HCT116 (cell line): ENCODE data around the gene INSR. TPM values are rescaled to one million over a fixed set of nuclear protein-coding genes. Genes with fewer than 3 reads are reported as not detected.

Experiments used
- ATAC-seq: fragments of 200-7000 bp; cut with Tn5 transposase; 2 replicates; pipeline ENCODE4 v1.9.1; 2020; ENCODE audit warnings: mild to moderate bottlenecking, moderate library complexity
- BruUV-seq: library from RNA; stranded (reverse); fragments of 400-500 nt; replicated peaks from 2 replicates; lab custom pipeline; 2021; lab: Mats Ljungman, UMichigan
- CTCF ChIA-PET: fragments of 300-600 bp; sonication (Branson Sonifier 250); formaldehyde crosslinking; loops from one replicate; lab custom pipeline; 2021; ENCODE audit warnings: antibody characterized with exemption; lab: Charles Lee
- POLR2A ChIA-PET: fragments of 300-600, 350-600 bp; sonication (Branson Sonifier 250); formaldehyde crosslinking; loops from one replicate; lab custom pipeline; 2021; ENCODE audit warnings: antibody characterized with exemption; lab: Charles Lee
- RAD21 ChIA-PET, 2 experiments: fragments of 300-600 bp; sonication (Branson Sonifier 250); formaldehyde crosslinking; loops; one replicate each; lab custom pipeline; 2023; ENCODE audit warnings: low total read pairs in 2 of 2; ENCODE audit not compliant: uncharacterized antibody in 2 of 2, unreplicated experiment in 2 of 2, low non-redundant PET in 1 of 2; lab: Charles Lee
- DNase-seq: peaks from one replicate; pipeline ENCODE4 v3.0.0-alpha.2; 2010; ENCODE audit warnings: low read depth, low spot score
- H2AFZ ChIP-seq: fragments of 200-600 bp; shearing (Covaris generic), sonication (generic); 2 replicates; pipeline ENCODE4 v1.6.1; 2017; ENCODE audit warnings: low read depth, mixed run types, mixed read lengths, antibody characterized with exemption, low read length; ENCODE audit not compliant: poor library complexity, severe bottlenecking
- H3K27ac ChIP-seq: 2 replicates; pipeline ENCODE4 v1.5.1; 2012; ENCODE audit warnings: low read depth, low read length
- H3K27me3 ChIP-seq: fragments of 200-600 bp; sonication (generic); 2 replicates; pipeline ENCODE4 v1.6.1; 2016; ENCODE audit warnings: mixed run types, low read length, mixed read lengths; ENCODE audit not compliant: insufficient read depth
- H3K36me3 ChIP-seq, 2 experiments: fragments of 200-500 bp in 1 of 2; fragments of 200-600 bp in 1 of 2; sonication (Bioruptor generic) in 1 of 2; sonication (generic) in 1 of 2; 2 replicates each; pipeline versions ENCODE4 v1.5.1 to v1.6.1; 2014 to 2016; ENCODE audit warnings: low read length in 2 of 2, inconsistent platforms in 1 of 2, mixed read lengths in 1 of 2, mixed run types in 1 of 2; ENCODE audit not compliant: insufficient read depth in 2 of 2, control insufficient read depth in 1 of 2
- H3K4me1 ChIP-seq, 2 experiments: fragments of 200-600 bp in 1 of 2; sonication (generic) in 1 of 2; 2 replicates each; pipeline versions ENCODE4 v1.5.1 to v1.6.1; 2012 to 2017; ENCODE audit warnings: low read length in 2 of 2, inconsistent platforms in 1 of 2, mild to moderate bottlenecking in 1 of 2, mixed read lengths in 1 of 2, mixed run types in 1 of 2, moderate library complexity in 1 of 2; ENCODE audit not compliant: insufficient read depth in 2 of 2, control insufficient read depth in 1 of 2
- H3K4me2 ChIP-seq: fragments of 200-600 bp; sonication (generic); 2 replicates; pipeline ENCODE4 v1.6.1; 2017; ENCODE audit warnings: mixed run types, low read length, mixed read lengths
- H3K4me3 ChIP-seq, 2 experiments: fragments of 200-600 bp in 1 of 2; sonication (generic) in 1 of 2; replicated peaks in 1 of 2; 2 replicates each; pipeline ENCODE4 v1.5.1; 2011 to 2016; ENCODE audit warnings: low read length in 2 of 2, control low read depth in 1 of 2, low read depth in 1 of 2, mild to moderate bottlenecking in 1 of 2, mixed read lengths in 1 of 2, mixed run types in 1 of 2
- H3K79me2 ChIP-seq: fragments of 200-600 bp; sonication (generic); 2 replicates; pipeline ENCODE4 v1.6.1; 2017; ENCODE audit warnings: mild to moderate bottlenecking, mixed run types, low read length, moderate library complexity, mixed read lengths; ENCODE audit not compliant: insufficient read depth
- H3K9ac ChIP-seq: fragments of 200-600 bp; sonication (generic); 2 replicates; pipeline ENCODE4 v1.6.1; 2016; ENCODE audit warnings: low read length, mixed read lengths
- H3K9me2 ChIP-seq: fragments of 200-600 bp; sonication (generic), shearing (Covaris generic); 2 replicates; pipeline ENCODE4 v1.6.1; 2017; ENCODE audit warnings: mixed run types, mild to moderate bottlenecking, moderate library complexity; ENCODE audit not compliant: insufficient read depth
- H3K9me3 ChIP-seq, 2 experiments: fragments of 200-500 bp in 1 of 2; fragments of 200-600 bp in 1 of 2; sonication (Bioruptor generic) in 1 of 2; sonication (generic) in 1 of 2; 2 replicates each; pipeline ENCODE4 v1.6.1; 2014 to 2017; ENCODE audit warnings: low read length in 2 of 2, mixed read lengths in 2 of 2, inconsistent platforms in 1 of 2, low read depth in 1 of 2, mild to moderate bottlenecking in 1 of 2, mixed run types in 1 of 2, moderate library complexity in 1 of 2; ENCODE audit not compliant: control insufficient read depth in 1 of 2, insufficient read depth in 1 of 2
- H4K20me1 ChIP-seq: fragments of 200-600 bp; sonication (generic), shearing (Covaris generic); 2 replicates; pipeline ENCODE4 v1.6.1; 2017; ENCODE audit warnings: mixed run types, mild to moderate bottlenecking, moderate library complexity; ENCODE audit not compliant: insufficient read depth
- CBX3 ChIP-seq: IDR thresholded peaks from 2 replicates; pipeline ENCODE4 v1.6.1; 2012; ENCODE audit warnings: low read depth
- CEBPB ChIP-seq: IDR thresholded peaks from 2 replicates; pipeline ENCODE4 v1.6.1; 2012; ENCODE audit warnings: low read depth
- ELF1 ChIP-seq: IDR thresholded peaks from 2 replicates; pipeline ENCODE4 v1.6.1; 2012; ENCODE audit warnings: low read depth, borderline replicate concordance
- EZH2phosphoT487 ChIP-seq: fragments of 200-600 bp; IDR thresholded peaks from 2 replicates; pipeline ENCODE4 v1.6.1; 2018; ENCODE audit warnings: antibody characterized with exemption, borderline replicate concordance
- FOSL1 ChIP-seq: IDR thresholded peaks from 2 replicates; pipeline ENCODE4 v1.6.1; 2012; ENCODE audit warnings: low read depth
- JUND ChIP-seq: IDR thresholded peaks from 2 replicates; pipeline ENCODE4 v1.6.1; 2012
- REST ChIP-seq: IDR thresholded peaks from 2 replicates; pipeline ENCODE4 v1.6.1; 2012; ENCODE audit warnings: low read depth
- SP1 ChIP-seq: IDR thresholded peaks from 2 replicates; pipeline ENCODE4 v1.6.1; 2012; ENCODE audit warnings: low read depth
- SRF ChIP-seq: IDR thresholded peaks from 2 replicates; pipeline ENCODE4 v1.6.1; 2012; ENCODE audit warnings: low read depth
- ZFX ChIP-seq: fragments of 450-650 bp; IDR thresholded peaks from 2 replicates; pipeline ENCODE4 v1.6.1; 2017
- ZNF274 ChIP-seq: fragments of 200-500 bp; sonication (Bioruptor generic); IDR thresholded peaks from 2 replicates; pipeline ENCODE4 v1.6.1; 2014; ENCODE audit warnings: mild to moderate bottlenecking, low read depth, low read length, inconsistent platforms
- intact Hi-C: fragments of 100-400 bp; cut with micrococcal nuclease; formaldehyde crosslinking; loops from 2 replicates; pipeline ENCODE4 v1.10.0; 2022
- total RNA-seq: library from RNA; stranded (reverse); gene quantifications from one replicate; pipeline ENCODE4 v1.2.1, GENCODE V29; 2021; ENCODE audit not compliant: unreplicated experiment
- TF ChIP-seq, protein P1 (sequence below): IDR thresholded peaks from 2 replicates; pipeline ENCODE4 v1.6.1; 2011; ENCODE audit warnings: mild to moderate bottlenecking, low read length, moderate library complexity; ENCODE audit not compliant: insufficient replicate concordance; ENCODE audit errors: extremely low read depth

INSR gene
- total RNA-seq, 1 experiment from 2014 or later, result 25.4 TPM

- TF ChIP-seq CEBPB (no peak), SRF (no peak), FOSL1 (no peak), SP1 (no peak)
These were observed 97.5 kb downstream of the INSR start (continued) for GRCh38 chr19:7196763-7197118.

DNA sequence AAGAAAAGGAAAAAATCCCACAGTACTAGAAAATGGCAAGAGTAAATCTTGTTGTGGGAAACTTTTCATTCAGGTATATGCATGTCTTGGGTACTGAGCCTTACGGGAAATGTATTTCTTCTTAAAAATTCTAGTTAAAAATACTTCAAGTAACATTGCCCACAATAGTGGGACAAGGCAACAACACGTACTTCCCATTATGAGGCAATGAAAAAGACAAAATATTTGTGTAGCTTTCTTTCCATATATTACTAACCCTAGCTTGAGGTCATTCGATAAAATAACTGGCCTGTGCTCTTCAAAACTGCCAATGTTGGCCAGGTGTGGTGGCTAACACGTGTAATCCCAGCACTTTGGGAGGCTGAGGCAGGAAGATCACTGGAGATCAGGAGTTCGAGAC is 99.2 kb downstream of the INSR start:
- POLR2A ChIA-PET, result no interaction called here
- no peak overlapping the region for H3K4me2 ChIP-seq
- H3K9me2 ChIP-seq, result no peaks in the 10 kb centered on the region
- H3K27me3 ChIP-seq, result no peaks in the 10 kb centered on the region
- H3K27ac ChIP-seq, result no peak overlapping the region
- DNase-seq (no peak), ATAC-seq (no peak)
- CTCF ChIA-PET, result no interaction called here
- no peak overlapping the region for H2AFZ ChIP-seq
- intact Hi-C loops, result no loop called here
- RAD21 ChIA-PET, result no interaction called here
- no peak overlapping the region for H3K9ac ChIP-seq
- no TSS peak for BruUV-seq
- TF ChIP-seq FOSL1 (no peak), ELF1 (no peak), ZFX (no peak), CBX3 (no peak), EZH2phosphoT487 (no peak), REST (no peak), CEBPB (no peak), JUND (no peak), ZNF274 (no peak)
- TF ChIP-seq, protein P1, sequence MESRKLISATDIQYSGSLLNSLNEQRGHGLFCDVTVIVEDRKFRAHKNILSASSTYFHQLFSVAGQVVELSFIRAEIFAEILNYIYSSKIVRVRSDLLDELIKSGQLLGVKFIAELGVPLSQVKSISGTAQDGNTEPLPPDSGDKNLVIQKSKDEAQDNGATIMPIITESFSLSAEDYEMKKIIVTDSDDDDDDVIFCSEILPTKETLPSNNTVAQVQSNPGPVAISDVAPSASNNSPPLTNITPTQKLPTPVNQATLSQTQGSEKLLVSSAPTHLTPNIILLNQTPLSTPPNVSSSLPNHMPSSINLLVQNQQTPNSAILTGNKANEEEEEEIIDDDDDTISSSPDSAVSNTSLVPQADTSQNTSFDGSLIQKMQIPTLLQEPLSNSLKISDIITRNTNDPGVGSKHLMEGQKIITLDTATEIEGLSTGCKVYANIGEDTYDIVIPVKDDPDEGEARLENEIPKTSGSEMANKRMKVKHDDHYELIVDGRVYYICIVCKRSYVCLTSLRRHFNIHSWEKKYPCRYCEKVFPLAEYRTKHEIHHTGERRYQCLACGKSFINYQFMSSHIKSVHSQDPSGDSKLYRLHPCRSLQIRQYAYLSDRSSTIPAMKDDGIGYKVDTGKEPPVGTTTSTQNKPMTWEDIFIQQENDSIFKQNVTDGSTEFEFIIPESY, result no peak
- TF ChIP-seq, all 23 proteins: peak for 0
- no peaks in the 10 kb centered on the region for H3K79me2 ChIP-seq
- H3K9me3 ChIP-seq, result no peaks in the 10 kb centered on the region
- H4K20me1 ChIP-seq, result no peaks in the 10 kb centered on the region
- H3K4me3 ChIP-seq, result no peak overlapping the region
- no peaks in the 10 kb centered on the region for H3K36me3 ChIP-seq
- peaks cover 14 to 35% of the 10 kb centered on the region in 2 experiments for H3K4me1 ChIP-seq
